LHCN-M2 (cell line): ENCODE results near the gene PCBP3. TPM values are rescaled to one million over a fixed set of nuclear protein-coding genes. Genes with fewer than 3 reads are reported as not detected.

Experiments
- DNase-seq: peaks from one replicate; pipeline ENCODE4 v3.0.0-alpha.2; 2012; ENCODE audit warnings: low read depth
- total RNA-seq: library from RNA; depleted of rRNA; stranded (reverse); fragments of >200 nt; gene quantifications from 2 replicates; pipeline ENCODE4 v1.2.3, GENCODE V29; 2014

PCBP3 gene
- total RNA-seq, 1 experiment from 2014 or later = 3.8 TPM

DNA sequence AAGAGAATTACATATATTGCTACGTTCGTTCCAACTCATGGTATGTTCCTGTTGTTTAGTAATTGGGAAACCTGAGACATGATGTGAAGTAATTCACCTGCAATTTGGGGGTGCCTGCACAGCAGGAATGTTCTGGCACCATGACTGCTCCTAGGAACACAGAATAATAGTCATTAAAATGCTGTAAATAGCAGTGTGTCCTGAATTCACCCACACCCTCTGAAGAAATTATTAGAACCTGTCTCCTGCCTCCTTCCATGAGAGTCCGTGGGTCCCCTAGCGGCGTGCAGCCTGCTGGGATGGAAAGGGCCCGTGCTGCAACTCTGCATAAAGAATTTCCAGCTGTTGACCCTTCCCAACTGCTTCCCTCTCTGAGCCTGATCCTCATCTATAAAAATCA lies 143.1 kb downstream of the PCBP3 start:
- no peak for DNase-seq

DNA sequence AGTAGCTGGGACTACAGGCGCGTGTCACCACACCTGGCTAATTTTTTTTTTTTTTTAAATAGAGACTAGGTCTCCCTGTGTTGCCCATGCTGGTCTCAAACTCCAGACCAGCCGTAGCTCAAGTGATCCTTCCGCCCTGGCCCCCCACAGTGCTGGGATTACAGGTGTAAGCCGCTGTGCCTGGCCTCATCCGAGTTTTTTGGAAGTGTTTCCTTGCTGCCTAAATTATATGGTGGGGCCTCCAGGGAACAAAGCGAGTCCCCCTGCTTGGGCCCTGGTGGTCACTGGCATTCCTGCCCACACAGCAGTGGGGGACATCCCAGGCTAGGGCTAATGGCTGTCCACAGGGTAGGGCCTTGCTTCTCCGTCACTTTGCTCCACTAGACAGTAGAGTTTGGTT lies 143.8 kb downstream of the PCBP3 start:
- DNase-seq = no peak

DNA sequence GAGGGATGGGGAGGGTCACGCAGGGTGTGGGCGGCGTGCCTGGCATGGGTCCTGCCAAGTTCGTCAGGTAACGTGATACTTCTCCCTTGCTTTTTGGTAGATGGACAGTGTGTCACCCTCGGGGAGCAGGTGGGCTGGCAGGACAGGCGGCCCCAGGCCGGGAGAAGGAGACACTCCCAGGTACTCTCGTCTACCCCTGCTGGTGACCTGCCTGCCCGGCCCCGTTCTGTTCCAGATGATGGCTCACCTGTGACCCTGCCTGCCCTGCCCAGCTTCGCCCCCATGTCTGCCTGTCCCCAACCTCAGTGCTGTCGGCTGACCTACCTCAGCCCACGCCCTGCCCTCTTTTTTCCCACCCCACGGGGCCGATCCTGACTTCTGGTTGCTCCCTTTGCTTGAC lies 144.7 kb downstream of the PCBP3 start:
- DNase-seq = no peak

DNA sequence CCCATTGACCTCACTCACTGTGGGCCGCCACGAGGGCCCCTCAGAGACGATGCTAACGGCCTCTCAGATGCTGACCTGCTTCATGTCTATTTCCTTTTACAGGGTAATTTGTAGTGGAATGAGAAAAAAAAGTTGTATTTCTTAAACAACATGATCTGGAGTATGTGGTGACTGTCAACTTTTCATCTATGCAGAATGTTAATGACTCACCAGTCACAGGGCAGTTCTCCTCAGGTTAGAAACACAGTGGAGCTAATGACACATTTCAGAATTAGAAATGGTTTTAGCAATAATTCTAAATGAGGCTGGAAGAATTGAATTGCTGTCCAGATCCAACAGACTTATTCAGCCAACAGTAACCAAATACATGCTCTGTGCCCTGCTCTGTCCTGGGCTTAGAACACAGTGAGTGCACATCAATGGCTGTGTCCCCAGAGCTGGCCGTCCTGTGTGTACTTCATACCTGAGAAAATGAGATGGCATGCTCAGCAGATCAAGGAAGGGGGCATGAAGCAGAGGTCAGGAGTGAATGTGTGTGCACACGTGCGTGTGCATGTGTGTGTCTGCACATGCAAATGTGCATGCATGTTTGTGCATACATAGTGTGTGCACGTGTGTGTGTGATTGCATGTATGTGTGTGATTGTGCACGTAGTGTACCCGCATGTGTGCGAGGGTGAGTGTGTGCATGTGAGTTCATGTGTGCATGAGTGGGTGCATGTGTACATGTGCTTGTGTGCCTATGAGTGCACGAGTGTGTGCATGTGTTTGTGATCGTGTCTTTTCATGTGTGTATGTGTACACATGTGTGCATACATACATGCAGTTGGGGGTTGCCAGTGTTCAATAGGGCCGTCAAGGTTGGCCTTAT lies 145.3 kb downstream of the PCBP3 start:
- no peak for DNase-seq

DNA sequence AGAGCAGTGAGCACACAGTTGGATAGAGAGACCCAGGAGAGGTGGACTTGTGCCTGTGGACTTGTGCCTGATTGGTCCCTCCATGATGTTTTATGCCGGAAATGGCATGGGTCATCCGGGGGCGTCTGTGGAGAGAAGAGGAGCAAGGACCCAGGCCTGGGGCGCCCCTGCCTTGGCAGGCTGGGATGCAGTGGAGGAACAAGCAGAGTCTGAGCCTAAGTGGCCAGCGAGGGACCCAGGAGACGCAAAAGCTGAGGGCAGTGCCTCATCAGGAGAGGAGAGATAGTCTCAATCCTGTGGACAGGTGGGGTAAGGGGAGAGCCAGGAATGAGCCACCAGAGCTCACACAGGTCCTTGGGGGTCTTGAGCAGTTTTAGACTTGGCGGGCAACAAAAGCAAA lies 146.9 kb downstream of the PCBP3 start:
- no peak for DNase-seq

DNA sequence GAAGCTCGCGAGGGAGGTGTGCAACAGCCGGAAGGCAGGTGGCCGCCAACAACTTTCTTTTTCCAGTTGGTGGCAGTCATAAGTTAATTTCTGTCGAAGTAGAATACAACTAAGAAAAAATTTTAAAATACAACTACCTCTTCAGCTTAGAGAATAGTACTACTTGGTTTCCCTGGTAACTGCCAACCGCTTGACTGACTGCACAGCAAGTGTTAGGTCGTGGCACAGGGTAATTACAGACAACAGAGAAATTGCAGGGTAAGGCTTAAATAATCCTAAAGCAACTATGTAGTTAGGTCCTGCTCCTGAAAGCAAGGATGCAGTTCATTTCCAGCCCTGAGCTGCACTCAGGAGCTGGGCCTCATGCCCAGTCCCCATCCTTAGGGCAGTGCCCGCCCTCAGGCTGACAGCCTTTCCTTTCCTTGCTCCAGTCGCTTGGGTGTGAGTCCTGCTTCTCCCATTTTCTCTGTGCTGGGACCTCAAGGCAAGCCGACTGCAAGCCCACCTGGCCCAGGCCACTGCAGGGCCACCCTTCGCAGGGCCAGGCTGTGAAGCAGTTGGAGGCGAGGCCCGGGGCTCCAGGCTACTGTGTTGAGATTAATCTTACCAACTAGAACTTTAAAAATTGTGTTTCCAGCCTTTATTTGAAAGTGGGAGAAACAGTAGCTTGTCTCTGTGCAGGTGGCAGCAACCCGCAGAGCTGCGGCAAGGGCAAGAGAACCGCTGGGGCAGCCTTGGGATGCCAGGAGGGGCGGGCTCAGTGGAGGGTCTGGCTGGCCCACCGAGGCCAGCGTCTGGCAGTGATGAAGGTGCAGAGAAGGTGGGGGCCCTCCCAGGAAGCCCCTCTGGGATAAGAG lies 148.3 kb downstream of the PCBP3 start:
- DNase-seq = no peak

DNA sequence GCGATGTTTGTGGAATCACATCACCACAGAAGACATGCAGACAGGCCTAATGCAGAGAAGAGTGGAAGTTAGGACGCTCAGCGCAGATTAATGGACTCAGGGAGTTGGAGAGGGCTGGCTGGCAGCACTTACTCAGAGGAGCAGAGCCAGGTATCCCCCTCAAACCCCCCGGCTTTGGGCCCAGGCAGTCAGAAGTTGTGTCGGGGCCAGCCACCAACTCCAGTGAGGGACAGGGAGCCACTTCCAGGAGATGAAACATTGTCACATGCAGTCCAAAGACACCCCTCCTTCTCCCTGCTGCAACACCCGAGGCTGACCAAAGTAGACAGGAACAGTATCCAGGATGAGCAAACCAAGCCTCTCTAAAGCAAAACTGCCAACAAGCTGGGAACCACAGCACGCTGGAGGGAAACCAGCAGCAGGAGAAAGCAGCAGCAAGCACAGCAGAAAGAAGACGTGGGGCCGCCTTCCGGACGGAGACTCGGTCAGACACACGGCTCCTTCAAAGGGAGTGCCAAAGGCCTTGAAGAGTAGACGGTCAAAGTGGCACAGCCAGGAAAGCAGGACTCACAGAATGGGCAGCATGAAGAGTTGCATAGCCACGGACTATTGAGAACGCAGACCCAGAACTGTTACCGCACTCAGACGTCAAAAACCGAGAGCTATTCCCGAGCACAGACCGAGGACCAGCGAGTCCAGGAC lies 149.3 kb downstream of the PCBP3 start:
- no peak for DNase-seq

DNA sequence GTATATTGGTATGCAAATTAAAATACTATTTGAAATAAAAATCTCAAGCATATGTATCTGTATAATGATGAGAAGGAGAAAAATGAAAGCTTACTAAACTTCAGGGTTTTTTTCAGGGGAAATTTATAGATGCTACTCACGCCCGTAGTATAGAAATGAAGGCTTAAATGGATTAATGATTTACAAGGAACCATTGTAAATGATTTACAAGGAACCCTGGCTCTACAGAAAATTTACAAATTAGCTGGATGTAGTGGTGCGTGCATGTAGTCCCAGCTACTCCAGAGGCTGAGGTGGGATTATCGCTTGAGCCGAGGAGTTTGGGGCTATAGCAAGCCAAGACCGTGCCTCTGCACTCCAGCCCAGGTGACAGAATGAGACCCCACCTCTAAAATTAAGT lies 150.5 kb downstream of the PCBP3 start:
- no peak for DNase-seq

DNA sequence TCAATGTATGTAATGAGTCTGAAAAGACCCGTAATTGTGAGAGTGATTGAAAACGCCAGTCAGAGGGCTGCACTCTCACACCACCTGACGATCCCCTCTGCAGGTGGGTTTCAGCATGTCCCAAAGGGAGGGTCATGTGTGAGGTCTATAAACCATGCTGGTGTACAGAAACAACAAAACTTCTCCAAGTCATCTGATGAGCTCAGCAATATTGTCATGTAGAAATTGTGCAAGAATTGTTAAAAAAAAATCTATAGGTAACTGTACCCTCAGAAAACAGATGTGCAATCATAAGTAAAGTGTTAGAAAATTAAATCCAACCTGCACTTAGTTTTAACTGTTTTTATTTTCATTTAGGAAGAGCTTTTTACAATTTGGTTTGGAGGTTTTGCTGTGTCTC lies 152.5 kb downstream of the PCBP3 start:
- DNase-seq = no peak

DNA sequence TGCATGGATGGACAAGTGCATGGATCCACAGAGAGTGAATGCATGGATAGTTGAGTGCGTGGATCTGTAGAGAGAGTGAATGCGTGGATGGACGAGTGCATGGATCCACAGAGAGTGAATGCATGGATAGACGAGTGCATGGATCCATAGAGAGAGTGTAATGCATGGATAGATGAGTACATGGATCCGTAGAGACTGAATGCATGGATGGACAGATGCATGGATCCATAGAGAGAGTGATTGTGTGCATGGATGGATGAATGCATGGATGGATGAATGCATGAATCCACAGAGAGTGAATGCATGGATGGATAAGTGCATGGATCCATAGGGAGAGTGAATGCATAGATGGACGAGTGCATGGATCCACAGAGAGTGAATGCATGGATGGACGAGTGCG lies 153.8 kb downstream of the PCBP3 start:
- no peak for DNase-seq

DNA sequence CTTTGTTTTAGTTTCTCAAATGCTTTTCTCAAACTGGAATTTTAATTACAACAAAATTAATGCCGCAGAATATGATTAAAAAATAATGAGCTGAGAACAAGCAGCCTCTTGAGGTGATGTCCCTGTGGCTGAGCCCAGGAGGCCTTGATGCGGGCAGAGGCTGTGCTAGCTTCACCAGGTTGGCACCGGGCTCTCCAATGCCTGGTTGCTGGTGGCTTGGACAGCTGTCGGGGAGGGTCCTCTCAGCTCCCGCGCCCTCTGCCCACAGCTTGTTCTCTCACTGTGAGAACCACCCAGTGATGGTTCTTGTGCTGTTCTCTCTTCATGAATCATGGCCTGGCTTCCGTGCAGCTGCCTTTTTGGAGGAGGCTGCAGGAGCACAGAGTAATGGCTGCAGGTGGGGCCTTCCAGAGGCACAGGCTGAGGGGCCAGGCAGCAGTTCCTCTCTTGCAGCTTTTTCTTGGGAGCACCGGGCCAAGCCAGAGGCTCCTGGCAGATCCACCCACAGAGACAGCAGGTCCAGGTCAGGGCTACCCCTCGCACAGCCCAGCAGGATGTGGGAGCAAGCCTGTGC lies 156.3 kb downstream of the PCBP3 start:
- DNase-seq = peak; percentile 49

DNA sequence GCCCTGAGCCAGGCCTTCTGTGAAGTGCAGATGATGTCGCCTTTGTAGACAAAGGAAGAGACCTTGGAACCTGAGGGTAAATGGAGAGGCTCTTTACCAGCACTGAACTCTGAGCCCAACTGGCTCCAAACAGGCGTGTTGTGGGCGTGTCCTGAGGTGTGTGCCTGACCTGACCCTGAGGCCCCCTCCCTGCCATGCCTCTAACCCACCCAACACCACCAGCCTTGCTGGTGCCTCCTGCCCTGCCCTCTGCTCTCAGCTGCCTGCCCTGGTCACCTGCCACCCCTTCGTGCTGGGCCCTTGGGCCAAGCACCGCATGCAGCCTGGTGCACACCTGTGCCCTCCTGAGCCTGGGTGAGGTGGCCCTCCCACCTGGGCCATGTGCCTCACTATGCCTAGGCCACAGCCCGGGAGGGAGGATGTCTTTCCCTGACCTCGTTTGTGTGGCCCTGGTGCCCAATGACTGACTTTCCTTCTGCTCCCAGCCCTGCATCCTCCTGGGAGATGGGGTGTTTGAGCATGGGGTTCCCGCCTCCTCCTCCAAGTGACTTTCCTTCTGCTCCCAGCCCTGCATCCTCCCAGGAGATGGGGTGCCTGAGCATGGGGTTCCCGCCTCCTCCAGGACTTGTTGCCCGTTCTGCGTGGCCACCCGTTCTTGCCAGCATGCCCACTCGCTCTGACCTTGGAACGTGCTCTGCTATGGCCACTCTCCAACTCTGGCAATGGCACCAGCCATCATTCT lies 157.0 kb downstream of the PCBP3 start:
- no peak for DNase-seq

DNA sequence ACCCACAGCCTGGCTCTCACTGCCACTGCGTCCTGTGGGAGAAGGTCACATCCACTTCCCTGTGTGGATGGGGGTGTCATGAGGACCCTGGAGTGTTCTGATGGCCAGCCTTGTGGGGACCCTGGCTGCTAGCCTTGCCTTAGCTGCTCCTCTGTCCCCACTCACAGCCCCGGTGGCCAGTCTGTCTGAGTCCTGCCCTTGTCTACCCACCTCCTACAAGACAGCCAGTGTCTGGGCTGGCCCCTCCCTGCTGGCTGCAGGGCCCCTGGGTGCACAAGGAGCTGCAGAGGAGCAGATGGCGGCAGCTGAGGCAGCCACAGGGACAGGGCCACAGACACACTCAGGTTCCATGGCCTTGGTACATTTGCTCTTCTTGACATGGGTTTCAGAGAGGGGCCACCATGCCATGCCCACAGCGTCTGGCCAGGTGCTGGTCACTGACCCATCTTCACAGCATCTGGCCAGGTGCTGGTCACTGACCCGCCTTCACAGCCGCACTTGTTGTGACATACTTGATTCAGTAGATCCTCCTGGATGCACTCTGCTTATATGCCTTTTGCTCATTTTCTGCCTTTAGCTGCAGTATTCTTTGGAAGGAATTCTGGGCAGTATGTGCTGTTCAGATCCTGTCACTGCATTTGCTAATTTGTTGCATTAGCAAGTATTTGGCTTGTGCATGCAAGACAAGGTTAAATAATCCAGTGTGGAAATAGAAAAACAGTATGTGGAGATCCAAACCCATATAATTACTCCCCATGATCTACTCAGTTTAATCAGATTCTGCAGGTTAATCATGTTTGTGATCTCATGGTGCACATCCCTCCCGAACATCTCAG lies 157.8 kb downstream of the PCBP3 start:
- DNase-seq = no peak

DNA sequence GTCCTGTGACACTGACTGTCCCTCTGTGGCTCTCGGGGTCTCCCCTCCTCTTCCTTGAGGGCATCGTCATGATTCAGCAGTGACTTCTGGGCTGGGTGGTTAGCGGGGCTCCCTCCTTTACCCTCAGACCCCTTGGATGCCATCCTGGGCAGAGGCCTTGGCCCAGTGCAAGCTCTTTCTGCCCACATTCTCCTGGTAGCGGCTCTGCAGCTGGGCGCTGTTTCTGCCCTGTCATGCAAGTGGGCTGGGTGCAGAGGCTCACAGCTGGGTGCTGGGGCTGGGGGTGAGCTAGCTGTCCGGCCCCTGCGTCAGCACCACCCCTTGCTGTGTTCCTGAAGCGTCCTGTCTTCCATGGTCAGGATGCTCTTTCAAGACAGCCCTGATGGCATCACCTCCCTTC lies 158.5 kb downstream of the PCBP3 start:
- DNase-seq = no peak

DNA sequence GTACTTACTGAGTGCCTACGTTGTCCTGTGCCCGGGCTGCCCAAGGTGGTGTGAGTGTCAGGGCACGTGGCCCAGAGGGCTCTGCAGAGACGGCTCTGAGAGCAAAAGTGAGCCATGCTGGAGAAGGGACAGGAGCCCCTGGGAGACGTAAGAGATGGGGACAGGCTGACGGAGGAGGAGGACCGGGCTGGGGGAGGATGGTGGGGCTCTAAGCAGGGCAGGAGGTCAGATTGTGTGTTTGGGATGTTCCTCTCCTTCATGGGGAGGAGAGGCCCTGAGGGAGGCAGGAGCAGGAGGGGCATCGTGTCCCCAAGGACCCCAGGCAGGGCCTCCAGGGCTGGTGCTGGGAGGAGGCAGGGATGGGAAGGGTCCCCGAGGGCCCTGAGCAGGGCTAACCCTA lies 158.9 kb downstream of the PCBP3 start:
- no peak for DNase-seq

DNA sequence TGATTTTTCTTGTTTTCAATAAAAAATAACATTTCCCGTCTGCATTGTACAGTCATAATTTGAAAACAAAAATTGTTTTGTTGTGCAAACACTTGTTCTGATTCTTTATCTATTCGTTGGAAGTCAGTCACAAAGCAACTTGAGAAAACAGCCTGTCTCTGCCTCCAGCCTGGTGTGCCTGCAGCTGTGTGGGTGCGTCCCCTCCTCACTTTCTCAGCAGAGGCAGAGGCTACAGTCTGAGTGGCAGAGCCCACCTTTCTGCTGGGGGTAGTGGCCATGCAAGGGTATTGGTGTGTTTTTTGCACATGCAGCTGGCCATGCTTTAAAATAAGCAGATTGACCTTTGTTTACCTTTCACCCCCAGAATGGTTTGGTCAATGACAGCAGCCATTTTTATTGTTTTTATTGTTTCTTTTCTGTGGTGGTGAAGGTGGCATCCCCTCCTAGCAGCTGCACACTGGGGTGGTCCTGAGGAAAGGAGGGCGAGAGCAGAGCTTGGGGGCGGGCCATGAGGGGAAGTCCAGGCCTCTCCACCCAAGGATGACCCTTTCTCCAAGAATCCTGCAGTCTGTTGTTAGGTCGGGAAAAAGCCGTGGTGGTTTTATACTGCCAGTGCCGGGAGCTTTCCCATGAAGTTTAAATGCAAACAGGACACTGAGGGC lies 159.6 kb downstream of the PCBP3 start:
- no peak for DNase-seq

DNA sequence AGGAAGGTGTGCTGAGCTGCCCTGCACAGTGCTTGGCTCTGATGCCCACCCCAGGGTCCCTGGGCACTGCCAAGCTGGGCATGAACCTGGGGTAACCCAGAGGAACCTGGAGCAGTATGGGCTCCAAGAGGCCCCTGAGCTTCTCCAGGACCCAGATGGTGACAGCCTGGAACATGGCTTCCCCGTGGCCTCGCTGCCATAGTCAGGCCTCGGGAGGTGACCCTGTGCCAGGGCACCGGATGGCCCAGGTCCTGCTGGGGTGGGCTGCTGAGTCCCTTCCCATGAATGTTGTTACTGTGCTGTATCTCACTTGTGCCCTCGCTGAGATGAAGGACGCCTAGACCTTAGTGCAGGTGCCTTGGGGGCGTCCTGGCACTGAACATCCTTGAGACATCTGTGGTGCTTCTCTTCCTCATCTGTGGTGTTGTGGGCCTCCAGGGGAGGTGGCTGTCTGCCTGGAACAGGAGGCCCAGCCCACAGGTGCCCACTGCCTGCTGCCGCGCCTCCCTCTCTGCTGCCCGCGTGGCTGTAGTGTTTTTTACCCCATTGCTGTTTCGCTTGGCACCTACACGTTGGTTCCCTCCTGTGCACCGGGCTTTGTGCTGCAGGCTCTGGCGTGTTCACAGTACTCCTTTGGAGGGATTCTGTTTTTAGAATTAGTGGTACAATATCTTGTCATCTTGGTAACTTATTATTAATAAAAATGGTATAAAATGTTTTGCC lies 160.3 kb downstream of the PCBP3 start:
- DNase-seq = no peak

DNA sequence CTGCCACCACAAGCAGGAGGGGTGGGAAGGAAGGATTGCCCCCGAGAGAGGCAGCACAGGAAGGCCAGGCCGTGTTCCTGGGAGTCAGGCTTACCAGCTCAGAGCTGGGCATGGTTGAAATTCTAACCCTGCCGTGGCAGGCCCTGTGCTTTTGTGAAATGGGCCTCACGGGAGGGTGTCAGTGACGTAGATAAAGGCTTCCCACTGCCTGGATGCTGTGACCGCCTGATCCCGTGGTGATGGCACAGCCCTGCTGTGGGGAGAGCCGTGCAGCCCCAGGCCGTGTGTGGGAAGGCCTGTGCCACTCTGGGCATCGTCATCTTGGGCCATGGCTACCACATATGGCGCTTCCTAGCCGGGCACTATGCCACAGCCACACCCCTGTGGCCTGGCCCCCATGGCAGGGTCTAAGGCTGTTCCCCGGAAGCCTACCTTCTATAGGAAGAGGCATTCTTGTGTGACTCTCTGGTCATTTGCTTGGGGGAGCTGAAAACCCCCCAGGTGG lies 161.3 kb downstream of the PCBP3 start:
- DNase-seq = no peak

DNA sequence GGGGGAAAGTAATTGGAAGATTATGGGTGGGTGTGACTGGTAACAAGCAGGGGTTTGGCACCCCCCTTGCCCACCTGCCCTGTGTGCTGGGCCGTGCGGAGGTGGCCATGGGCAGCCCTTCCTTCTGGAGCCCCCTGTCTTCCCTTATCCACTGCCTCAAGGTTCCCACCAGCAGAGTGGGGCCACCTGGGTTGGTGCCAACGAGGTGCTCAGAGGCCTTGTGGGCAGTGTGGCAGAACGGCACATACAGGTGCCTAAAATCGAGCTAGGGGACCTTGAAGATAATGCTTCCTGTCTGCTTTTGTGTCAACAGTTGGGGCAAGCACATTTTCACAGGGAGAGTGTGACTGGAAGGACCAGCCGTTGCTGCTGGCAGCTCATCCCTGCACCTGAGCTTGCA lies 161.8 kb downstream of the PCBP3 start:
- no peak for DNase-seq
